HEK293 (cell line): ENCODE data around the gene HECTD3.

ENCODE experiments used
- CTCF ChIA-PET: fragments of 350-600 bp; formaldehyde crosslinking; extraction: SDS; loops from one replicate; lab custom pipeline; 2021; ENCODE audit warnings: antibody characterized with exemption; lab: Yijun Ruan, JAX
- POLR2A ChIA-PET: fragments of 300-600 bp; formaldehyde crosslinking; extraction: SDS; loops from one replicate; lab custom pipeline; 2020; ENCODE audit warnings: antibody characterized with exemption, inconsistent platforms; lab: Yijun Ruan, JAX
- H3K27ac ChIP-seq: fragments of 200-500 bp; sonication (Bioruptor generic); 2 replicates; pipeline ENCODE4 v1.5.1; 2014; ENCODE audit warnings: low read depth, low read length, control low read depth, inconsistent platforms; ENCODE audit errors: extremely low read depth
- H3K36me3 ChIP-seq, 2 experiments: fragments of 200-500 bp in 1 of 2; sonication (Bioruptor generic) in 1 of 2; 1 replicate in 1 of 2; 2 replicates in 1 of 2; pipeline ENCODE4 v1.5.1; 2014 to 2017; ENCODE audit warnings: inconsistent platforms in 2 of 2, low read length in 2 of 2; ENCODE audit not compliant: control insufficient read depth in 2 of 2, insufficient read depth in 1 of 2
- H3K4me1 ChIP-seq: fragments of 200-500 bp; sonication (Bioruptor generic); 2 replicates; pipeline ENCODE4 v1.5.1; 2014; ENCODE audit warnings: mild to moderate bottlenecking, low read length, inconsistent platforms; ENCODE audit not compliant: control insufficient read depth, insufficient read depth
- H3K4me3 ChIP-seq: 2 replicates; pipeline ENCODE4 v1.5.1; 2011; ENCODE audit warnings: low read depth, mild to moderate bottlenecking, control low read depth, low read length, moderate library complexity
- H3K9me3 ChIP-seq: fragments of 200-500 bp; sonication (Bioruptor generic); 2 replicates; pipeline ENCODE4 v1.5.1; 2014; ENCODE audit warnings: low read depth, low read length, inconsistent platforms; ENCODE audit not compliant: control insufficient read depth, insufficient read depth
- ZNF114 ChIP-seq: fragments of 450-650 bp; formaldehyde crosslinking; IDR thresholded peaks from 2 replicates; pipeline ENCODE4 v1.5.0; 2017; ENCODE audit warnings: missing biosample characterization, missing genetic modification characterization
- ZNF239 ChIP-seq: fragments of 450-650 bp; formaldehyde crosslinking; IDR thresholded peaks from 2 replicates; pipeline ENCODE4 v1.5.1; 2016; ENCODE audit warnings: missing biosample characterization, missing genetic modification characterization
- ZNF394 ChIP-seq: fragments of 450-650 bp; formaldehyde crosslinking; IDR thresholded peaks from 2 replicates; pipeline ENCODE4 v1.5.1; 2016; ENCODE audit warnings: missing biosample characterization, missing genetic modification characterization, mild to moderate bottlenecking, moderate library complexity, borderline replicate concordance
- ZNF473 ChIP-seq: fragments of 450-650 bp; formaldehyde crosslinking; IDR thresholded peaks from 2 replicates; pipeline ENCODE4 v1.5.1; 2017; ENCODE audit warnings: missing biosample characterization, missing genetic modification characterization
- ZNF501 ChIP-seq: fragments of 450-650 bp; formaldehyde crosslinking; IDR thresholded peaks from 2 replicates; pipeline ENCODE4 v1.5.1; 2016; ENCODE audit warnings: missing biosample characterization, missing genetic modification characterization
- ZNF548 ChIP-seq: fragments of 450-650 bp; formaldehyde crosslinking; IDR thresholded peaks from 2 replicates; pipeline ENCODE4 v1.5.1; 2016; ENCODE audit warnings: missing biosample characterization, missing genetic modification characterization
- ZNF677 ChIP-seq: fragments of 450-650 bp; IDR thresholded peaks from 2 replicates; pipeline ENCODE4 v1.5.0; 2018; ENCODE audit warnings: missing biosample characterization, mild to moderate bottlenecking, missing genetic modification characterization, moderate library complexity
- ZNF747 ChIP-seq: fragments of 450-650 bp; formaldehyde crosslinking; IDR thresholded peaks from 2 replicates; pipeline ENCODE4 v1.5.1; 2016; ENCODE audit warnings: missing biosample characterization, missing genetic modification characterization
- TF ChIP-seq, protein P1 (sequence below): fragments of 450-650 bp; formaldehyde crosslinking; IDR thresholded peaks from 2 replicates; pipeline ENCODE4 v1.5.1; 2016; ENCODE audit warnings: missing biosample characterization, missing genetic modification characterization
- TF ChIP-seq, protein P2 (sequence below): fragments of 450-650 bp; formaldehyde crosslinking; IDR thresholded peaks from 2 replicates; pipeline ENCODE4 v1.5.1; 2016; ENCODE audit warnings: missing biosample characterization, missing genetic modification characterization
- TF ChIP-seq, protein P3 (sequence below): fragments of 450-650 bp; formaldehyde crosslinking; IDR thresholded peaks from 2 replicates; pipeline ENCODE4 v1.5.1; 2016; ENCODE audit warnings: missing biosample characterization, missing genetic modification characterization
- TF ChIP-seq, protein P4 (sequence below): fragments of 450-650 bp; formaldehyde crosslinking; IDR thresholded peaks from 2 replicates; pipeline ENCODE4 v1.5.1; 2016; ENCODE audit warnings: missing biosample characterization, missing genetic modification characterization, borderline replicate concordance

The HECTD3 gene

DNA sequence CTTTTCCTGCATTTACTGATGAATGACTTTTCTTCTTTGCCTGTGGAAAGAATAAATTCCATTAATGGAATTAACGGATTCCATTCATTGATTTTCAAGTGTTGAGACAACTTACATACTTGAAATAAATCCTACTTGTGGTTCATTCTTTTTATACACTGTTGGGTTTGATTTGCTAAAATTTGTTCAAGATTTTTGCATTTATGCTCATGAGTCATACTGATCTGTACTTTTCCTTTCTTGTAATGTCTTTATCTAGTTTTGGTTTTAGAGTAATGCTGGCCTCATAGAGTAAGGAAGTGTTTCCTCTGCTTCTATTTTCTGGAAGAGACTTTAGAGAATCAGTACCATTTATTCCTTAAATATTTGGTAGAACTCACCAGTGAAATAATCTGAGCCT, 15.3 kb upstream of the HECTD3 start:
- H3K36me3 ChIP-seq = no peaks in the 10 kb centered on the region; a peak in 1 of 3 replicates
- POLR2A ChIA-PET = no interaction called here
- CTCF ChIA-PET = interaction anchor here (0.5 kb wide), 1 partner anchor 277 kb away, joined by 3 read pairs; no protein-coding TSS in a partner anchor
- H3K27ac ChIP-seq = no peak overlapping the region
- no peaks in the 10 kb centered on the region for H3K9me3 ChIP-seq
- H3K4me1 ChIP-seq = no peaks in the 10 kb centered on the region
- H3K4me3 ChIP-seq = no peak overlapping the region
- TF ChIP-seq, protein P1, sequence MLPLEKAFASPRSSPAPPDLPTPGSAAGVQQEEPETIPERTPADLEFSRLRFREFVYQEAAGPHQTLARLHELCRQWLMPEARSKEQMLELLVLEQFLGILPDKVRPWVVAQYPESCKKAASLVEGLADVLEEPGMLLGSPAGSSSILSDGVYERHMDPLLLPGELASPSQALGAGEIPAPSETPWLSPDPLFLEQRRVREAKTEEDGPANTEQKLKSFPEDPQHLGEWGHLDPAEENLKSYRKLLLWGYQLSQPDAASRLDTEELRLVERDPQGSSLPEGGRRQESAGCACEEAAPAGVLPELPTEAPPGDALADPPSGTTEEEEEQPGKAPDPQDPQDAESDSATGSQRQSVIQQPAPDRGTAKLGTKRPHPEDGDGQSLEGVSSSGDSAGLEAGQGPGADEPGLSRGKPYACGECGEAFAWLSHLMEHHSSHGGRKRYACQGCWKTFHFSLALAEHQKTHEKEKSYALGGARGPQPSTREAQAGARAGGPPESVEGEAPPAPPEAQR (tag by site-specific recombination) = no peak
- TF ChIP-seq, protein P2, sequence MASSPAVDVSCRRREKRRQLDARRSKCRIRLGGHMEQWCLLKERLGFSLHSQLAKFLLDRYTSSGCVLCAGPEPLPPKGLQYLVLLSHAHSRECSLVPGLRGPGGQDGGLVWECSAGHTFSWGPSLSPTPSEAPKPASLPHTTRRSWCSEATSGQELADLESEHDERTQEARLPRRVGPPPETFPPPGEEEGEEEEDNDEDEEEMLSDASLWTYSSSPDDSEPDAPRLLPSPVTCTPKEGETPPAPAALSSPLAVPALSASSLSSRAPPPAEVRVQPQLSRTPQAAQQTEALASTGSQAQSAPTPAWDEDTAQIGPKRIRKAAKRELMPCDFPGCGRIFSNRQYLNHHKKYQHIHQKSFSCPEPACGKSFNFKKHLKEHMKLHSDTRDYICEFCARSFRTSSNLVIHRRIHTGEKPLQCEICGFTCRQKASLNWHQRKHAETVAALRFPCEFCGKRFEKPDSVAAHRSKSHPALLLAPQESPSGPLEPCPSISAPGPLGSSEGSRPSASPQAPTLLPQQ (tag by site-specific recombination) = no peak
- TF ChIP-seq, protein P3, sequence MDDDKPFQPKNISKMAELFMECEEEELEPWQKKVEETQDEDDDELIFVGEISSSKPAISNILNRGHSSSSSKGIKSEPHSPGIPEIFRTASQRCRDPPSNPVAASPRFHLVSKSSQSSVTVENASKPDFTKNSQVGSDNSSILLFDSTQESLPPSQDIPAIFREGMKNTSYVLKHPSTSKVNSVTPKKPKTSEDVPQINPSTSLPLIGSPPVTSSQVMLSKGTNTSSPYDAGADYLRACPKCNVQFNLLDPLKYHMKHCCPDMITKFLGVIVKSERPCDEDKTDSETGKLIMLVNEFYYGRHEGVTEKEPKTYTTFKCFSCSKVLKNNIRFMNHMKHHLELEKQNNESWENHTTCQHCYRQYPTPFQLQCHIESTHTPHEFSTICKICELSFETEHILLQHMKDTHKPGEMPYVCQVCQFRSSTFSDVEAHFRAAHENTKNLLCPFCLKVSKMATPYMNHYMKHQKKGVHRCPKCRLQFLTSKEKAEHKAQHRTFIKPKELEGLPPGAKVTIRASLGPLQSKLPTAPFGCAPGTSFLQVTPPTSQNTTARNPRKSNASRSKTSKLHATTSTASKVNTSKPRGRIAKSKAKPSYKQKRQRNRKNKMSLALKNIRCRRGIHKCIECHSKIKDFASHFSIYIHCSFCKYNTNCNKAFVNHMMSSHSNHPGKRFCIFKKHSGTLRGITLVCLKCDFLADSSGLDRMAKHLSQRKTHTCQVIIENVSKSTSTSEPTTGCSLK (tag by site-specific recombination) = no peak
- TF ChIP-seq ZNF677 (tag by site-specific recombination) (no peak), ZNF501 (tag by site-specific recombination) (no peak), ZNF114 (tag by site-specific recombination) (no peak)

DNA sequence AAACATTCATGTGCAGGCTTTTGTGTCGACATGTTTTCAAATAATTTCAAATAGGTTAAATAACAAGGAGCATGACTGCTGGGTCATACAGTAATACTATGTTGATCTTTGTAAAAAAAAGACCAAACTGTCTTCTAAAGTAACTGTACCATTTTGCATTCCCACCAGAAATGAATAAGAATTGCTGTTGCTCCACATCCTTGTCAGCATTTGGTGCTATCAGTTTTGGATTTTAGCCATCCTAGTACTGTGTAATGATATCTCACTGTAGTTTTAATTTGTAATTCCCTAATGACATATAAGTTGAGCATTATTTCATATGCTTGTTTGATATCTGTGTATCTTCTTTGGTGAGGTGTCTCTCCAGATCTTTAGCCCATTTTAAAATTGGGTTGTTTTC, 12.5 kb upstream of the HECTD3 start:
- POLR2A ChIA-PET = no interaction called here
- no peaks in the 10 kb centered on the region for H3K36me3 ChIP-seq
- no peak overlapping the region for H3K27ac ChIP-seq
- CTCF ChIA-PET = no interaction called here
- H3K4me1 ChIP-seq = no peaks in the 10 kb centered on the region
- H3K9me3 ChIP-seq = no peaks in the 10 kb centered on the region
- H3K4me3 ChIP-seq = no peak overlapping the region
- TF ChIP-seq, protein P4, sequence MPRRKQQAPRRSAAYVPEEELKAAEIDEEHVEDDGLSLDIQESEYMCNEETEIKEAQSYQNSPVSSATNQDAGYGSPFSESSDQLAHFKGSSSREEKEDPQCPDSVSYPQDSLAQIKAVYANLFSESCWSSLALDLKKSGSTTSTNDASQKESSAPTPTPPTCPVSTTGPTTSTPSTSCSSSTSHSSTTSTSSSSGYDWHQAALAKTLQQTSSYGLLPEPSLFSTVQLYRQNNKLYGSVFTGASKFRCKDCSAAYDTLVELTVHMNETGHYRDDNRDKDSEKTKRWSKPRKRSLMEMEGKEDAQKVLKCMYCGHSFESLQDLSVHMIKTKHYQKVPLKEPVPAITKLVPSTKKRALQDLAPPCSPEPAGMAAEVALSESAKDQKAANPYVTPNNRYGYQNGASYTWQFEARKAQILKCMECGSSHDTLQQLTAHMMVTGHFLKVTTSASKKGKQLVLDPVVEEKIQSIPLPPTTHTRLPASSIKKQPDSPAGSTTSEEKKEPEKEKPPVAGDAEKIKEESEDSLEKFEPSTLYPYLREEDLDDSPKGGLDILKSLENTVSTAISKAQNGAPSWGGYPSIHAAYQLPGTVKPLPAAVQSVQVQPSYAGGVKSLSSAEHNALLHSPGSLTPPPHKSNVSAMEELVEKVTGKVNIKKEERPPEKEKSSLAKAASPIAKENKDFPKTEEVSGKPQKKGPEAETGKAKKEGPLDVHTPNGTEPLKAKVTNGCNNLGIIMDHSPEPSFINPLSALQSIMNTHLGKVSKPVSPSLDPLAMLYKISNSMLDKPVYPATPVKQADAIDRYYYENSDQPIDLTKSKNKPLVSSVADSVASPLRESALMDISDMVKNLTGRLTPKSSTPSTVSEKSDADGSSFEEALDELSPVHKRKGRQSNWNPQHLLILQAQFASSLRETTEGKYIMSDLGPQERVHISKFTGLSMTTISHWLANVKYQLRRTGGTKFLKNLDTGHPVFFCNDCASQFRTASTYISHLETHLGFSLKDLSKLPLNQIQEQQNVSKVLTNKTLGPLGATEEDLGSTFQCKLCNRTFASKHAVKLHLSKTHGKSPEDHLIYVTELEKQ (tag by site-specific recombination) = no peak
- TF ChIP-seq ZNF548 (no peak), ZNF239 (no peak), ZNF473 (tag by site-specific recombination) (no peak), ZNF394 (tag by site-specific recombination) (no peak), ZNF747 (no peak)
